Tibial nerve (tissue), 3 donors: ENCODE measurements around the gene F5.

Source experiments
- POLR2A ChIP-seq, 2 donors: fragments of 450-650 bp; IDR thresholded peaks; one replicate each; pipeline ENCODE4 v1.6.1; 2017; ENCODE audit warnings: antibody characterized with exemption in 2 of 2, mild to moderate bottlenecking in 2 of 2, moderate library complexity in 2 of 2
- TF ChIP-seq, protein P1 (sequence below), 5 experiments: fragments of 200-600 bp in 3 of 5; fragments of 450-650 bp in 2 of 5; sonication (generic) in 3 of 5; IDR thresholded peaks; one replicate each; pipeline ENCODE4 v1.5.1; 2016 to 2019; ENCODE audit warnings: antibody characterized with exemption in 5 of 5, mild to moderate bottlenecking in 3 of 5, moderate library complexity in 2 of 5

GRCh38 chr1:169565335-169566271 lies 20.7 kb downstream of the F5 start:
- TF ChIP-seq, protein P1, sequence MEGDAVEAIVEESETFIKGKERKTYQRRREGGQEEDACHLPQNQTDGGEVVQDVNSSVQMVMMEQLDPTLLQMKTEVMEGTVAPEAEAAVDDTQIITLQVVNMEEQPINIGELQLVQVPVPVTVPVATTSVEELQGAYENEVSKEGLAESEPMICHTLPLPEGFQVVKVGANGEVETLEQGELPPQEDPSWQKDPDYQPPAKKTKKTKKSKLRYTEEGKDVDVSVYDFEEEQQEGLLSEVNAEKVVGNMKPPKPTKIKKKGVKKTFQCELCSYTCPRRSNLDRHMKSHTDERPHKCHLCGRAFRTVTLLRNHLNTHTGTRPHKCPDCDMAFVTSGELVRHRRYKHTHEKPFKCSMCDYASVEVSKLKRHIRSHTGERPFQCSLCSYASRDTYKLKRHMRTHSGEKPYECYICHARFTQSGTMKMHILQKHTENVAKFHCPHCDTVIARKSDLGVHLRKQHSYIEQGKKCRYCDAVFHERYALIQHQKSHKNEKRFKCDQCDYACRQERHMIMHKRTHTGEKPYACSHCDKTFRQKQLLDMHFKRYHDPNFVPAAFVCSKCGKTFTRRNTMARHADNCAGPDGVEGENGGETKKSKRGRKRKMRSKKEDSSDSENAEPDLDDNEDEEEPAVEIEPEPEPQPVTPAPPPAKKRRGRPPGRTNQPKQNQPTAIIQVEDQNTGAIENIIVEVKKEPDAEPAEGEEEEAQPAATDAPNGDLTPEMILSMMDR (IDR thresholded peaks at IDR 0.05) = no peak
- TF ChIP-seq POLR2A (IDR thresholded peaks at IDR 0.05) = no peak
